GM13977 (cell line): Measurements from ENCODE around the gene LRFN5.

Source experiments
- DNase-seq: peaks from one replicate; pipeline ENCODE4 v3.0.0; 2012; ENCODE audit warnings: low spot score
- in situ Hi-C: fragments of 300-500 bp; cut with MboI; formaldehyde crosslinking; loops from one replicate; pipeline ENCODE4 v1.12.0; 2022; ENCODE audit warnings: low sequenced_read_pairs, low pct_unique_long_range_greater_than_20kb, mixed read lengths, inconsistent platforms; ENCODE audit not compliant: unreplicated experiment
- TF ChIP-seq, protein P1 (sequence below): IDR thresholded peaks from 2 replicates; pipeline ENCODE4 v1.5.1; 2012; ENCODE audit warnings: mild to moderate bottlenecking, control low read depth; ENCODE audit not compliant: insufficient read depth; ENCODE audit errors: extremely low read depth, missing control alignments

The LRFN5 gene

GRCh38 chr14:41859336-41859735, 252.7 kb downstream of the LRFN5 start:
- TF ChIP-seq, protein P1, sequence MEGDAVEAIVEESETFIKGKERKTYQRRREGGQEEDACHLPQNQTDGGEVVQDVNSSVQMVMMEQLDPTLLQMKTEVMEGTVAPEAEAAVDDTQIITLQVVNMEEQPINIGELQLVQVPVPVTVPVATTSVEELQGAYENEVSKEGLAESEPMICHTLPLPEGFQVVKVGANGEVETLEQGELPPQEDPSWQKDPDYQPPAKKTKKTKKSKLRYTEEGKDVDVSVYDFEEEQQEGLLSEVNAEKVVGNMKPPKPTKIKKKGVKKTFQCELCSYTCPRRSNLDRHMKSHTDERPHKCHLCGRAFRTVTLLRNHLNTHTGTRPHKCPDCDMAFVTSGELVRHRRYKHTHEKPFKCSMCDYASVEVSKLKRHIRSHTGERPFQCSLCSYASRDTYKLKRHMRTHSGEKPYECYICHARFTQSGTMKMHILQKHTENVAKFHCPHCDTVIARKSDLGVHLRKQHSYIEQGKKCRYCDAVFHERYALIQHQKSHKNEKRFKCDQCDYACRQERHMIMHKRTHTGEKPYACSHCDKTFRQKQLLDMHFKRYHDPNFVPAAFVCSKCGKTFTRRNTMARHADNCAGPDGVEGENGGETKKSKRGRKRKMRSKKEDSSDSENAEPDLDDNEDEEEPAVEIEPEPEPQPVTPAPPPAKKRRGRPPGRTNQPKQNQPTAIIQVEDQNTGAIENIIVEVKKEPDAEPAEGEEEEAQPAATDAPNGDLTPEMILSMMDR = no peak
- DNase-seq = no peak
- in situ Hi-C loops = no loop called here

DNA sequence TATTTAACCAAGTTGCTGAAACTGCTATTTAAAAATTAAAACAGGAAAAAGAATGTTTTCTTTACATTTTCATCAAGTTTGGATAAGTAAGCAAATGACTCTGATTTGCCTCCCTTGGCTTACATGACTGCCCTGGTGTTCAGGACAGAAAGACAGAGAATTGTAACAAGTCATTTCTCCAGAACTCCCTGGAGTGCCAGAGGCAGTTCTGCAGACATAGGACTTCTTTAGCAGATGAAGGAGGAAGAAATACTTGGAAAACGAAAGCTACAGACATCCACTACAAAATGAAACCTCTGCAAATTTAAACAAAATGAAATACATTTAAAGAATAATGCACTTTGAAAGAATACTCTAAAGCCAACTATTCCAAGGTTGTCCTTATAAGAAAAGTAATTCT, 253.9 kb downstream of the LRFN5 start:
- DNase-seq = no peak
- TF ChIP-seq, protein P1 = no peak
- in situ Hi-C loops = no loop called here

GRCh38 chr14:41865894-41866293, 259.2 kb downstream of the LRFN5 start:
- in situ Hi-C loops = no loop called here
- no peak for DNase-seq
- TF ChIP-seq, protein P1 = no peak

DNA sequence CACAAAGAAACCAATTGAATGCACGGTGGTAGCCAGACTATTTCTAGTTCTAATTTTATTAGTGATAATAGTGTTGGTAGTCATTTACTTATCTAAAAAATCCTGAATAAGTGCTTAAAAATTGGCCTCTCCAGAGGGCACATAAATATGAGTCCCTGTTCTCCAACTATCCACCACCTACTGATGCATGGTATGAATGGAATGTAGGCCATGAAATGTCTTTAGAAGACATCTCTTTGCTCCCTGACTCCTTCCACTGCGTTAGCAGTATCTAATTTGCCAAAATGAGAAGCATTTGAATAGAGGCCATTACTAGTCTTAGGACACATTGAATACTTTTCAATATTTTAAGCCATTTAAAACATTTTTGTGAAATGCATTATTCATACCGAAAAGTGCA, 261.7 kb downstream of the LRFN5 start:
- TF ChIP-seq, protein P1 = no peak
- DNase-seq = no peak
- in situ Hi-C loops = no loop called here

- no peak for DNase-seq
- in situ Hi-C loops = no loop called here
- TF ChIP-seq, protein P1 = no peak
Measured at GRCh38 chr14:41872931-41873685, 266.4 kb downstream of the LRFN5 start.

- TF ChIP-seq, protein P1 = no peak
- DNase-seq = no peak
- in situ Hi-C loops = no loop called here
Measured at GRCh38 chr14:41873686-41874317, 267.1 kb downstream of the LRFN5 start.
